MM.1S (cell line): ENCODE results near the gene KRT37.

Experiments
- DNase-seq: peaks from one replicate; pipeline ENCODE4 v3.0.0-alpha.2; 2015
- H2AFZ ChIP-seq: fragments of 300-600 bp; sonication (generic); 2 replicates; pipeline ENCODE4 v1.6.0; 2016; ENCODE audit warnings: antibody characterized with exemption, low read length
- H3F3A ChIP-seq: fragments of 300-600 bp; sonication (generic); 2 replicates; pipeline ENCODE4 v1.6.1; 2016; ENCODE audit warnings: mild to moderate bottlenecking, antibody characterized with exemption, low read length, moderate library complexity, mixed read lengths; ENCODE audit not compliant: insufficient read depth
- H3K27ac ChIP-seq: fragments of 300-600 bp; sonication (generic); 2 replicates; pipeline ENCODE4 v1.5.1; 2016; ENCODE audit warnings: mild to moderate bottlenecking, low read length
- H3K27me3 ChIP-seq: fragments of 300-600 bp; sonication (generic); replicated peaks from 2 replicates; pipeline ENCODE4 v1.6.0; 2016; ENCODE audit warnings: low read length; ENCODE audit not compliant: insufficient read depth
- H3K36me3 ChIP-seq: fragments of 300-600 bp; sonication (generic); replicated peaks from 2 replicates; pipeline ENCODE4 v1.6.1; 2016; ENCODE audit warnings: mild to moderate bottlenecking, low read length, mixed read lengths; ENCODE audit not compliant: insufficient read depth
- H3K4me1 ChIP-seq: fragments of 300-600 bp; sonication (generic); 2 replicates; pipeline ENCODE4 v1.6.1; 2016; ENCODE audit warnings: low read length, mixed read lengths
- H3K4me2 ChIP-seq: fragments of 300-600 bp; sonication (generic); 2 replicates; pipeline ENCODE4 v1.6.0; 2016; ENCODE audit warnings: low read depth, low read length
- H3K4me3 ChIP-seq: fragments of 300-600 bp; sonication (generic); 2 replicates; pipeline ENCODE4 v1.5.1; 2016; ENCODE audit warnings: low read length, mixed read lengths
- H3K79me2 ChIP-seq: fragments of 300-600 bp; sonication (generic); 2 replicates; pipeline ENCODE4 v1.6.1; 2016; ENCODE audit warnings: mixed run types, low read length, mixed read lengths
- H3K9ac ChIP-seq: fragments of 300-600 bp; sonication (generic); 2 replicates; pipeline ENCODE4 v1.6.1; 2016; ENCODE audit warnings: low read length, mixed read lengths
- H3K9me2 ChIP-seq: fragments of 300-600 bp; sonication (generic); replicated peaks from 2 replicates; pipeline ENCODE4 v1.6.1; 2016; ENCODE audit warnings: mild to moderate bottlenecking, low read length, mixed read lengths; ENCODE audit not compliant: insufficient read depth
- H3K9me3 ChIP-seq: fragments of 300-600 bp; sonication (generic); replicated peaks from 2 replicates; pipeline ENCODE4 v1.6.1; 2016; ENCODE audit warnings: mild to moderate bottlenecking, low read length, mixed read lengths; ENCODE audit not compliant: insufficient read depth
- H4K20me1 ChIP-seq: fragments of 300-600 bp; sonication (generic); 2 replicates; pipeline ENCODE4 v1.6.1; 2016; ENCODE audit warnings: mild to moderate bottlenecking, low read length, moderate library complexity, mixed read lengths; ENCODE audit not compliant: insufficient read depth
- CTCF ChIP-seq: fragments of 300-600 bp; sonication (generic); IDR thresholded peaks from 2 replicates; pipeline ENCODE4 v1.5.1; 2016; ENCODE audit warnings: antibody characterized with exemption, low read length, mixed read lengths
- EZH2 ChIP-seq: fragments of 300-600 bp; sonication (generic); optimal IDR thresholded peaks from 2 replicates; pipeline ENCODE3; 2017; ENCODE audit warnings: low read depth, mild to moderate bottlenecking, antibody characterized with exemption, low read length, mixed read lengths
- EZH2phosphoT487 ChIP-seq: fragments of 300-600 bp; sonication (generic); IDR thresholded peaks from 2 replicates; pipeline ENCODE4 v1.6.1; 2018; ENCODE audit warnings: antibody characterized with exemption, low read length

KRT37 gene

GRCh38 chr17:41393294-41393693, 31.1 kb downstream of the KRT37 start:
- no peaks in the 10 kb centered on the region for H3K36me3 ChIP-seq
- no peaks in the 10 kb centered on the region for H3F3A ChIP-seq
- 0 out of 2 replicates have a peak, but pooled peaks cover 4% of the 10 kb centered on the region for H3K27me3 ChIP-seq
- H4K20me1 ChIP-seq = no peaks in the 10 kb centered on the region
- no peaks in the 10 kb centered on the region for H3K9me2 ChIP-seq
- H3K27ac ChIP-seq = no peak overlapping the region
- H3K9ac ChIP-seq = no peak overlapping the region
- DNase-seq = no peak
- no peaks in the 10 kb centered on the region for H3K79me2 ChIP-seq
- no peaks in the 10 kb centered on the region for H3K9me3 ChIP-seq
- H3K4me1 ChIP-seq = no peaks in the 10 kb centered on the region
- no peak overlapping the region for H3K4me2 ChIP-seq
- TF ChIP-seq CTCF (no peak), EZH2phosphoT487 (no peak), EZH2 (no peak)
- H3K4me3 ChIP-seq = no peak overlapping the region
- H2AFZ ChIP-seq = no peak overlapping the region

GRCh38 chr17:41392278-41392677, 32.1 kb downstream of the KRT37 start:
- Histone ChIP-seq H3K79me2 (no peaks in the 10 kb centered on the region), H3K27ac (no peak overlapping the region), H3K27me3 (0 out of 2 replicates have a peak, but pooled peaks cover 4% of the 10 kb centered on the region), H2AFZ (no peak overlapping the region), H3K4me2 (no peak overlapping the region), H4K20me1 (no peaks in the 10 kb centered on the region), H3F3A (no peaks in the 10 kb centered on the region), H3K36me3 (no peaks in the 10 kb centered on the region), H3K9ac (no peak overlapping the region), H3K4me1 (no peaks in the 10 kb centered on the region), H3K9me3 (no peaks in the 10 kb centered on the region), H3K4me3 (no peak overlapping the region), H3K9me2 (no peaks in the 10 kb centered on the region)
- TF ChIP-seq EZH2phosphoT487 (no peak), EZH2 (no peak), CTCF (no peak)
- no peak for DNase-seq

GRCh38 chr17:41391535-41391934, 32.9 kb downstream of the KRT37 start:
- Histone ChIP-seq H3K4me2 (no peak overlapping the region), H4K20me1 (no peaks in the 10 kb centered on the region), H3F3A (no peaks in the 10 kb centered on the region), H3K4me3 (no peak overlapping the region), H3K27me3 (0 out of 2 replicates have a peak, but pooled peaks cover 4% of the 10 kb centered on the region), H2AFZ (no peak overlapping the region), H3K4me1 (no peaks in the 10 kb centered on the region), H3K9me2 (no peaks in the 10 kb centered on the region), H3K36me3 (no peaks in the 10 kb centered on the region), H3K27ac (no peak overlapping the region), H3K79me2 (no peaks in the 10 kb centered on the region), H3K9ac (no peak overlapping the region), H3K9me3 (no peaks in the 10 kb centered on the region)
- no peak for DNase-seq
- TF ChIP-seq EZH2phosphoT487 (no peak), CTCF (no peak), EZH2 (no peak)
